NCI-H187 treated with DMSO at 0.1 percent for 48 hours (cell line): ENCODE results near the gene RPN2.
A peak's percentile ranks its signal among the peaks of the same experiment; 100 is the strongest.

ENCODE experiments used
- DNase-seq: peaks from one replicate; lab custom pipeline; 2025; lab: John Stamatoyannopoulos, UW

The RPN2 gene

DNA sequence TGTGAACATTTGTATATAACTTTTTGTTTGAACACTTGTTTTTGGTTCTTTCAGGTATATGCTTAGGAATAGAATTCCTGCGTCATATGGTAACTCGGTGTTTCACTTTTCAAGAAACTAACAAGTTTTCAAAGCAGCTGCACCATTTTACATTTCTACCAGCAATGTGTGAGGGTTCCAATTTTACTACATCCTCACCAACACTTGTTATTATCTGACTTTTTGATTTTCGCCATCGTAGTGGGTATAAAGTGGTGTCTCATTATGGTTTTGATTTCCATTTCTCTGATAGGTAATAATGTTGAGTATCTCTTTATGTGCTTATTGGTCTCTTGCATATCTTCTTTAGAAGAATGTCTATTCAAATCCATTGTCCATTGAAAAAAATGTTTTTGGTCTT is 39.8 kb downstream of the RPN2 start:
- DNase-seq, result no peak

- no peak for DNase-seq
Observed at GRCh38 chr20:37219751-37220668, 40.9 kb downstream of the RPN2 start.

DNA sequence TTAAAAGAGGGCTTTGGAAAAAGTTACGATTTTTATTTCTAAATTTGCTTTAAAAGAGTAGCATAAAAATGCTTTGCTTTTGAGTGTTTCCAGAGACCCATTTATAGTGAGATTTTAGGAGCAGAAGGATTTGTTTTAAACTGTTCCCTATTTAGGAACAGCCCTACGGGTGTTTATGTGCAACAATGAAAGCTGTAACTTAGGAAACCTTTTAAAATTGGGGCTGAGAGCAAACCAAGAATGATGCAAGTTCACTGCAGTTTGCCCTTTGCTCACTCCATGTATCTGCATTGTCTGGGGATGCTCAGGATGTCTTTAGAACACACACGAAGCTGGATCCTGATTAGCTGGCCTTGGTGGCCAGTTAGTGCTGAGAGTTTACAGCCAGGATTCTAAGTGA is 41.6 kb downstream of the RPN2 start:
- DNase-seq, result no peak

DNA sequence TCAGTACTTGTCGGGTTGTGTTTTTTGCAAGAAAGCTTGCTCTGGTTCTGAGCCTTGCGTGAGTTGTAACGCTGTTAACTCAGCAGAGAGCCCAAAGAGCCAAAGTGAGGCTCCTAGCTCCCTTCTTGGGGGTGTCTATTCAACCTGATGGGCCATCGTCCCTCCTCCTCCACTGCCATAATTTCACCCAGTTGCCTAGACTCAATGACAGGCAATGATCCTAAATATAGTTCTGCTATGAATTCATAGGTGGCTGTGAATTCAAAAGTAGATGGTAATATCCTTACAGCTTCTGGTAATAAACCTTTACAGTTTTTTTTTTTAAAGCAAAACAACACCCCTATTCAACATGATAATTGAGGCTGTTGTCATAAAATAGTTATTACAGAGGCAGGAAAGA is 43.0 kb downstream of the RPN2 start:
- DNase-seq, result no peak

DNA sequence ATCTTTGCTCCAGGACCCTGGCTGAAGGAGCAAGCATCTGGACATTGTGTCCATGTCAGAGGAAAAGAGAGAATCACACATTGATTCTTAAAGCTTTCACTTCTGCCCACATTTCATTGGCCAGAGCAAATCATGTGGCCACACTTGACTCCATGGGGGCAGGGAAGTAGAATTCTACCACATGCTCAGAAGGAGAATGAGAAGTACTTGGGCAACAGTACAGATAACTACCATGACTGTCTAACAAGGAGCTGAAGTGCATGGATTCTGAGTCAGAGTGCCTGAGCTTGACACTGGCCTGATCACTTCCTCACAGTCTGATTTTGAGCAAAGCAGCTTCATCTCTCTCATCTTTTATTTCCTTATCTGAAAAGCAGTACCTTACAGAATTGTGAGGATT is 43.9 kb downstream of the RPN2 start:
- DNase-seq, result no peak

DNA sequence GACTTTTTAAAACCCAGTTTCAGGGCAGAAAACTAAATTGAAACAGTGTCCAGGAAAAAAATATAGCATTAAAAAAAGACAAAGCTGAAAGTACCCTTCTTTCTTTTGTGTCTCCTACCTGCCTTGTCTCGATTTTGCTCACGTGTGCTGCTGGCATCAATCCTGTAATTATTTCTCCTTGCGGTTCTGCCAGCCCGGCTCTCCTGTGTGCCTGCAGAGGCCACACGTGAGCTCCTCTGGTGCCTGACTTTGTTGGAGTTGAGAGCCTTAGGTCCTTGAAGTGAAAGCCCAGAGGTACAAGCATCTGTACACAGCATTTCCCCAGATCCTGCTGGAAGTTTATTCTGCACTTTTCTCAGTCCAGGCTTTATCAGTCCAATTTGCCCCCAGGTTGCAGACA is 46.0 kb downstream of the RPN2 start:
- no peak for DNase-seq

DNA sequence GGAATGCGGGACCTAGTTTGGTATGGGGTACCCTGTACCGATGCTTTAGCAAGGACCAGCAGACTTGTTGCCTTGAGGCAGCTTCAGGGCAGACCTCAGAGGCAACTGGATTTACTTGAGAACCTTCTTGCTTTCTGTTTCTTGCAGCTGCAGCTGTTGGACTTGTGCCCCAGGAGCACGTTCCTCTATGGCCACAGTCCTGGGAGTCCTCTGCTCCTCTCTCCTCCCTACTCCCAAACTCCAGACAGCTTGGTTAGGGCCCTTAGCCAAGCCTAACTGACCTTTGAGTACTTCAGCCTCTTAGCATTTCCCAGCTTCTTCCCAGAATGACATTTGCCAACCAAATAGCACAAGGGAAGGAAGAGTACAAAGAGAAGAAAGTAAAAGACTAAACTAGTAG is 47.8 kb downstream of the RPN2 start:
- no peak for DNase-seq

GRCh38 chr20:37228082-37228481 is 49.0 kb downstream of the RPN2 start:
- DNase-seq, result no peak

DNA sequence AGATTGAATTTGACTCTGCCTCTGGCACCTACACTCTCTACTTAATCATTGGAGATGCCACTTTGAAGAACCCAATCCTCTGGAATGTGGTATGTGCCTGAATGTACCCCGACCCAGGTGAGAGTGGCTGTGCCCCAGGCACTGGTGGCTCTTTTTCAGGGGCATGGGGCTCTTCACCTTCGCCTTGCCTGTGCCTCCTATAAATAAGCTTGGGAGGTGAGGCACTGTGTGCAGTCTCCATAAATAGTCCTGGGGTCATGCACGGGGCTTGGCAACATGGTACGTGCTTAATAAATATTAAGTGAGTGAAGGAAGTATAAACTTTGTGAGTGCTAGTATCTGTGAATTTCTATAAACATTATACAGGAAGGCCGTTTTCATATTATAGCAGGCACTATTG is 49.5 kb downstream of the RPN2 start:
- no peak for DNase-seq

DNA sequence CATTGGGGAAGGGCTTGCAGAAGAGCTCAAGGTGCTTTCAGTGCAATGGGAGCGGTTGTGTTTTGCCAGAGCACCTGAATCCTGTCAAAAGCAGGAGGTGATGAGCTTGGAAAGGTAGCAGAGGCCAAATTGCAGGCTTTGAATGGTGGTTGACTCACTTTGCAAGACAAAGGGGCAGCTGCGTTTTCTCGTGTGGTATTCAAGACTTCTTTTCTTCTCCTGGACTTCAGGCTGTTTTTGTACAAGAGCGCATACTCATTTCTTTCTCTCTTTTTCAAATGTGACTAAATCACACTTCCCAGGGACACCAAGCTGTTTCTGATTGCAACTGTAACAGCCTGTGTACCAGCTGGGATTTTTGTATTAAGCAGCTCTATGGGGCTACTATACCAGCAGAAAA is 50.2 kb downstream of the RPN2 start:
- no peak for DNase-seq

GRCh38 chr20:37230200-37230599 is 51.1 kb downstream of the RPN2 start:
- DNase-seq, result no peak

- no peak for DNase-seq
Observed at GRCh38 chr20:37231947-37232630, 53.0 kb downstream of the RPN2 start.

DNA sequence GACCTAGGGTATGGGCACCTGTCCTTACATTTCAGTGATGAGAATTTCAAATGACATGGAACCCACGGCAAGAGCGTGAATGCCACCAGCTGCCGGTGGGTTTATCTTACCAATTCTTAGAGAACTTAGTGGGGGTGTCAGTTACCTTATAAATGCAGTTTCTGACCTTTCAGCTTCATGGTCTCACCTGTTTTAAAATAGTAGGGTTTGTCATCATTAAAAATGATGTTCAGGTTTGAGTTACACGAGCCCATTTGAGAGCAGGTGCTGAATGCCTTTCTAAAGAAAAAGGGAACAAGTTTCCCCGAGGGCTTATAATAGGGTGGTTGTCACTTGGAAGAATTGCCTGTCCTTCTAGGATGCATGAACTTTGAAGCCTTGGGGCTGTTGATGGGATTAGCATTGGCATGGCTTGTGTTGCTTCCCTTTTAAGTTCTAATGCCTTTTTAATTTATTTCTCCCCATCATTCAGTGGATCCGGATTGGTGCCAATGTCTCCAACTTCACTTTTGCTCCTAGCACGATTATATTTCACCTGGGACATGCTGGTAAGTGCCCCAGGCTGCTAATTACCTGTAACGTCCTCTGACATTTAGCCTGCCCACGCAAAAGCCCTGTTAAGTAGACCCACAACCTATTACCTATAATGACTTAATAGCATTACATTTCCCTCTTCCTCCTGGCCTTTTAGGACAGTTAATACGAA is 54.6 kb downstream of the RPN2 start:
- DNase-seq, result no peak

DNA sequence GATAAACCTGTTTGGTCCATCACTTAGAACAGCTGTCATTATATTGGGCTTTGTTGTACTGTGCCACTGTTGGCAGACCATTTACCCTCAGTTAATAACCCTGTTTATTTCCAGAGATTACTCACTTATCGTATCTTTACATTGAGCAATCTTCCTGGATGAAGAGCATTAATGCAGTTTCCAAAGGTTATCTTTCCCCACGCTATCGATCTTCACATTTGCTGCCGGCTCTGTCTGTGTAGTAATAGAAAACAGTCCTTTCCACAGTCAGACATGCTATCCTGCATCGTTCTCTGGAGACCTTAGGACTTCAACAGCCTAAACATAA is 55.1 kb downstream of the RPN2 start:
- DNase-seq, result no peak

DNA sequence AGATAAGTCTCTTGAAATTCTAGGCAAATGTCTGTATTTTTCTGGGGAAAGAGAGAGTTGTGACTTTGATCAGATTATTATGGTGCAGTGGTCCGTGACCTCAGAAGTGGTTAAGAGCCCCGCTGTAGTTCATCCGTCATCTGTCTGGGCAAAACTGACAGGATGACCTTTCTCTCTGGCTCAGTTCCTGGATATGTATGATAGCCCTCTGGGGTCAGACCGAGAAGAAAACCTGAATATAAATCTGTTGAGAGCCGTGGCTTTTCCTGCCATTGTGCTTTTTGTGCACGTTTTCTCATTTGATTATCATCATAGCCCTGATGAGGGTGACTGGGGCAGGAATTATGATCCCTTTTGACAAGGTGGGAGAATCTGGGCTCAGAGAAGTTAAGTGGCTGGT is 55.9 kb downstream of the RPN2 start:
- peak; percentile 30 for DNase-seq

GRCh38 chr20:37236462-37236861 is 57.3 kb downstream of the RPN2 start:
- no peak for DNase-seq

- DNase-seq, result no peak
Observed at GRCh38 chr20:37237656-37238055, 58.5 kb downstream of the RPN2 start.

DNA sequence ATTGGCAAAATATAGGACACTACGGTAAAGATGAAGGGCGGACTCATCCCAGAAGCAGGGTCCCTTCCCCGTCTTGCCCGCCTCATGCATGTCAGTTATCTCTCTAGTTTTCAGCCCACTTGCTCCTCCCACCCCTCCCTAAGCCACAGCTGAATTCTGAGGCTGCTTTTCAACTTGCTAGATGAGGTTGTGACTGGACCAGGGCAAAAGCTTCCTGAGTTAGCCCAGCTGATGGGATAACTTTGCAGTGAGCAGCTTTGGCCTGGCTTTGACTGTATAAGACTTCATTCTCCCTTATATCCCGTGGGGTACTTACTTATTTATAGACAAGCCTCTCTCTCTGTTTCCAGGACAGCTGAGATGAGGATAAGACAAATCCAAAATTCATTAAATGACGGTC is 59.3 kb downstream of the RPN2 start:
- no peak for DNase-seq

DNA sequence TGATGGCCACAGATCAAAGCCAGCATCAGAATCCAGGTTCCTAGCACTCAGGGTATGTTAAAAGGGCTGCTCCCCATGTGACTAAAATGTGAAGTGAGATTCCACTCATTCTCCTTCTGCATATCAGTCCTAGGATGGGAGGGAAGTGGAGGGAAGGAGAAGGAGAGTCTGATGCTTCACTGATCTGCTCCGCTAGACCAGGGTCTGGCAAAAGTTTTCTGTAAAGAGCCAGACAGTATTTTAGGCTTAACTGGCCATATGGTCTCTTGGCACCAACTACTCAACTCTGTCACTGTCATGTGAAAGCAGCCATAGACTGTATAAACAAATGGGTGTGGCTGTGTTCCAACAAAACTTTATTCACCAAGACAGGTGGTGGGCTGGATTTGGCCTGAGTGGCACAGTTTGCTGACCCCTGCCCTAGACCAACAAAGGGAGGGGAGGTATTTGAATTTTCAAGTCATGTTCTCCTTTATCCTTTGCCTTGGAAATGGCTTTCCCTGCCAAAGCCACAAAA is 59.9 kb downstream of the RPN2 start:
- no peak for DNase-seq

- DNase-seq, result no peak
Observed at GRCh38 chr20:37240337-37241067, 61.4 kb downstream of the RPN2 start.

GRCh38 chr20:37242503-37242902 is 63.4 kb downstream of the RPN2 start:
- DNase-seq, result no peak
